ENCODE measurements around the gene SCPEP1.

GRCh38 chr17:56949595-56949994 is 28.3 kb upstream of the SCPEP1 start:
- TF ChIP-seq POLR2AphosphoS5 (IDR thresholded peaks at IDR 0.05; ENCODE audit: low read length) (no peak), SREBF2 (IDR thresholded peaks at IDR 0.05; ENCODE audit: low read length) (no peak), CTCF (IDR thresholded peaks at IDR 0.05 in 2 of 3, conservative IDR thresholded peaks at IDR 0.05 in 1 of 3; ENCODE audit: control insufficient read depth in 2 of 3, extremely low read depth in 1 of 3, insufficient read depth in 1 of 3, low read depth in 3 of 3, low read length in 3 of 3) (no peak), CREB1 (IDR thresholded peaks at IDR 0.05; ENCODE audit: low read depth) (no peak)
- TF ChIP-seq, protein P1, sequence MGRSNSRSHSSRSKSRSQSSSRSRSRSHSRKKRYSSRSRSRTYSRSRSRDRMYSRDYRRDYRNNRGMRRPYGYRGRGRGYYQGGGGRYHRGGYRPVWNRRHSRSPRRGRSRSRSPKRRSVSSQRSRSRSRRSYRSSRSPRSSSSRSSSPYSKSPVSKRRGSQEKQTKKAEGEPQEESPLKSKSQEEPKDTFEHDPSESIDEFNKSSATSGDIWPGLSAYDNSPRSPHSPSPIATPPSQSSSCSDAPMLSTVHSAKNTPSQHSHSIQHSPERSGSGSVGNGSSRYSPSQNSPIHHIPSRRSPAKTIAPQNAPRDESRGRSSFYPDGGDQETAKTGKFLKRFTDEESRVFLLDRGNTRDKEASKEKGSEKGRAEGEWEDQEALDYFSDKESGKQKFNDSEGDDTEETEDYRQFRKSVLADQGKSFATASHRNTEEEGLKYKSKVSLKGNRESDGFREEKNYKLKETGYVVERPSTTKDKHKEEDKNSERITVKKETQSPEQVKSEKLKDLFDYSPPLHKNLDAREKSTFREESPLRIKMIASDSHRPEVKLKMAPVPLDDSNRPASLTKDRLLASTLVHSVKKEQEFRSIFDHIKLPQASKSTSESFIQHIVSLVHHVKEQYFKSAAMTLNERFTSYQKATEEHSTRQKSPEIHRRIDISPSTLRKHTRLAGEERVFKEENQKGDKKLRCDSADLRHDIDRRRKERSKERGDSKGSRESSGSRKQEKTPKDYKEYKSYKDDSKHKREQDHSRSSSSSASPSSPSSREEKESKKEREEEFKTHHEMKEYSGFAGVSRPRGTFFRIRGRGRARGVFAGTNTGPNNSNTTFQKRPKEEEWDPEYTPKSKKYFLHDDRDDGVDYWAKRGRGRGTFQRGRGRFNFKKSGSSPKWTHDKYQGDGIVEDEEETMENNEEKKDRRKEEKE (IDR thresholded peaks at IDR 0.05), result no peak
